ENCODE data around the gene LMAN2.

- TF ChIP-seq CTCF (IDR thresholded peaks at IDR 0.05; ENCODE audit: low read depth, low read length, poor library complexity, severe bottlenecking) (no peak), EZH2phosphoT487 (IDR thresholded peaks at IDR 0.05; ENCODE audit: borderline replicate concordance, low read length) (no peak)
Measured at GRCh38 chr5:177301503-177302165, 49.8 kb downstream of the LMAN2 start.
